AG10803 (cell line): ENCODE data around the gene UNCX.

Experiments
- DNase-seq: peaks from one replicate; pipeline ENCODE4 v3.0.0; 2010; ENCODE audit warnings: low read depth
- H3K4me3 ChIP-seq: 2 replicates; pipeline ENCODE4 v1.5.1; 2011; ENCODE audit warnings: mild to moderate bottlenecking, low read length, control low read depth
- CTCF ChIP-seq: conservative IDR thresholded peaks from 2 replicates; pipeline ENCODE4 v1.5.1; 2011; ENCODE audit warnings: mild to moderate bottlenecking, low read length, control low read depth, inconsistent platforms

UNCX gene

DNA sequence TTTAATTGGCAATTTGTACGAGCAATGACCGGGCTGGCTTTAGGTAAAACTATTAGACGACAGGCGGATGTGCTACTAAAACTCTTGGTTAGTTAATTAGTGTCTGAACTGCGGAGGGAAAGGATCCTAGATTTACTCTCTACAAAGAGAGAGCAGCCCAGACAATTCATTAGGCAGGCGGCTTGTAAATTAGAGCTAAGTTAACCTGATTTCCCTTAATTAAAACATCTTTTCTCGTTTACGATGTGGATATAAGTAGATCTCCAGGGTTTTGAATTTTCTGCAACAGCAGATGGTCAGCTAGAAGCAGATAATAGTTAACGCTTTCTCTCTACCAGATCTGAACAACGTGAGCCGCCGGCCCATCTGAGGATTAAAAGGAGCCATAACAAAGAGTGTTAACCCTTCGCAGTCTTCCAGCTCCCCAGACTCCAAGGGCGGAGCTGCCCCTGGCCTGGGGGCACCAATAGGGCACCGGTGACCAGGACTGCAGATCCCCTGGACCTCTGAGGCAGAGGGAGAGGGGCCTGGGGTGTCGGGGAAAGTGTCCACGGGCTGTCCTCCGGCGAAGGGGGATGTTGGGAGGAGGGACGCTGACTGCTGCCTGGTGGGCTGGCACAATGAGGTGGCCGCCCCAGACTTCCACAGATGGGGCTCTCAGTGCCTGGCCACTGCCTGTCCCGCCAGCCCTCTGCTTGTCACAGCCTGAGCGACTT, 6.3 kb upstream of the UNCX start:
- TF ChIP-seq CTCF, result no peak
- DNase-seq, result no peak
- no peak overlapping the region for H3K4me3 ChIP-seq

GRCh38 chr7:1227071-1227804, 5.4 kb upstream of the UNCX start:
- TF ChIP-seq CTCF, result no peak
- H3K4me3 ChIP-seq, result no peak overlapping the region
- DNase-seq, result no peak

GRCh38 chr7:1227814-1228544, 4.7 kb upstream of the UNCX start:
- no peak for DNase-seq
- no peak for TF ChIP-seq CTCF
- no peak overlapping the region for H3K4me3 ChIP-seq

- DNase-seq, result no peak
- no peak overlapping the region for H3K4me3 ChIP-seq
- no peak for TF ChIP-seq CTCF
Measured at GRCh38 chr7:1228545-1229201, 4.0 kb upstream of the UNCX start.

GRCh38 chr7:1229202-1229947, 3.3 kb upstream of the UNCX start:
- H3K4me3 ChIP-seq, result no peak overlapping the region
- DNase-seq, result no peak
- no peak for TF ChIP-seq CTCF

DNA sequence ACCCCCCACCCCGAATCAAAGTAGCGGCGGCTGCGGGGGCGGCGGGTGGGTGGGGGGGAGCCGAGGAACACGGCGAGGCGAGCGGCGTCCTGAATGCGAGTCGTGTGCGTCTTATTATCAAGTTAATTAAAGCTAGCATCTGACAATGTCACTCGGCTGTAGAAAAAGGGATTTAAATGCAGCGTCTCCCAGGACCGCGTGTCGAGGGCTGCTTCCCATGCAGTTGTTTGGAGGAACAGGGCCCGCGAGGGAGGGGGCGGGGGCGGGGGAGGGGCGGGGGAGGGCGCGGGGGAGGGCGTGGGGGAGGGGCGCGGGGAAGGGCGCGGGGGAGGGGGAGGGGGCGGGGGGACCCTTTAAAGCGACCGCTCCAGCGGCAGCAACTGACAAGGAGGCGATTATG, 2.7 kb upstream of the UNCX start:
- DNase-seq, result no peak
- no peak overlapping the region for H3K4me3 ChIP-seq
- TF ChIP-seq CTCF, result no peak
